GM12878 (cell line): Measurements from ENCODE around the gene TCF7L2.

Source experiments
- DPF2 ChIP-seq: fragments of 450-650 bp; IDR thresholded peaks from 2 replicates; pipeline ENCODE4 v1.6.1; 2017; ENCODE audit warnings: mild to moderate bottlenecking
- PAX8 ChIP-seq: fragments of 450-650 bp; IDR thresholded peaks from 2 replicates; pipeline ENCODE4 v1.6.1; 2017; ENCODE audit warnings: mild to moderate bottlenecking, moderate library complexity
- USF2 ChIP-seq: IDR thresholded peaks from 2 replicates; pipeline ENCODE4 v1.6.1; 2011; ENCODE audit warnings: low read depth, low read length, improper control_type of control experiment, borderline replicate concordance
- ZBTB4 ChIP-seq: fragments of 450-650 bp; formaldehyde crosslinking; IDR thresholded peaks from 2 replicates; pipeline ENCODE4 v1.4.0; 2022; ENCODE audit warnings: mild to moderate bottlenecking, moderate library complexity

- no peak for TF ChIP-seq USF2
- no peak for TF ChIP-seq ZBTB4 (CRISPR knock-in tag)
- no peak for TF ChIP-seq PAX8
- no peak for TF ChIP-seq DPF2
Measured at GRCh38 chr10:112972606-112973005, 22.6 kb downstream of the TCF7L2 start.
